Measurements from ENCODE around the gene SELENOS.

SELENOS gene

DNA sequence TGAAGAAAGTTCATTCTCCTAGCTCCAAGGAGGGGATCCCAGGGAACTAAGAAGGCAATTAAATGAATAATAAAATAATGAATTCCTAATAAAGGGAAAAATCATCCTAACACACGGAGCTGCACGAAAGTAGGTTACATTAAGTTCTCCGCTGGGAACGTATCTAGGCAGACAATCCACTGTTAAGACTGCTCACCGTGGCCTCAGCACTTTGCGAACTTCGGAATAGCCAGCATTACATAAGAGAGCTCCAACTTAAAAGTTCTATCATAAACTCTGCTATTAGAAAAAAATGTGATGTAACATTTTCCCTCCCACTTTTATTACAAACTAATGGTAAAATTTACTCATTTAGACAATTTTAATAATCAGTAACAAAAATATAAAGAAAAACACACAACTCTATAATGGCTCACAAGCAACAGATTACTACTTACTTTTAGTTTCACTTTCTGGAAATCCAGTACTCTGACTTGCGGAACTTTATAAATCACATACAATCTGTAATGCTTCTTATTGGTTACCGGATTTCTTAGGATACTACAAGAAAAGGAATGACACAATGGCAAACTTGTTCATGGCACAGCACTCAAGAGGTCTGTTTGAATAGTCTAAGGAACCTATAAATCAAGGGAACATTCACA, 9.3 kb upstream of the SELENOS start:
- Histone ChIP-seq H3K79me2 (ENCODE audit: insufficient read depth, low read length) (peaks cover 36% of the 10 kb centered on the region), H3K27ac (ENCODE audit: low read depth, low read length, poor library complexity, severe bottlenecking) (no peak overlapping the region), H3K27me3 (ENCODE audit: insufficient read depth, low read length) (no peaks in the 10 kb centered on the region), H3F3A (ENCODE audit: insufficient read depth, low read length) (no peaks in the 10 kb centered on the region), H2AFZ (ENCODE audit: low read length) (no peak overlapping the region), H3K4me3 (ENCODE audit: low read depth, low read length, poor library complexity, severe bottlenecking) (no peak overlapping the region), H3K4me2 (ENCODE audit: low read length) (no peak overlapping the region), H3K36me3 (ENCODE audit: insufficient read depth, low read length) (peaks cover 99% of the 10 kb centered on the region), H3K9ac (ENCODE audit: low read length) (no peak overlapping the region), H3K9me3 (ENCODE audit: low read length) (no peaks in the 10 kb centered on the region), H3K4me1 (ENCODE audit: insufficient read depth, low read length, severe bottlenecking) (no peaks in the 10 kb centered on the region), H4K20me1 (ENCODE audit: insufficient read depth, low read length) (0 out of 2 replicates have a peak, but pooled peaks cover 3% of the 10 kb centered on the region), H3K9me2 (ENCODE audit: low read depth, low read length) (no peaks in the 10 kb centered on the region)
- no peak for TF ChIP-seq EZH2 (IDR thresholded peaks at IDR 0.05; ENCODE audit: borderline replicate concordance, low read length)
- TF ChIP-seq, protein P1, sequence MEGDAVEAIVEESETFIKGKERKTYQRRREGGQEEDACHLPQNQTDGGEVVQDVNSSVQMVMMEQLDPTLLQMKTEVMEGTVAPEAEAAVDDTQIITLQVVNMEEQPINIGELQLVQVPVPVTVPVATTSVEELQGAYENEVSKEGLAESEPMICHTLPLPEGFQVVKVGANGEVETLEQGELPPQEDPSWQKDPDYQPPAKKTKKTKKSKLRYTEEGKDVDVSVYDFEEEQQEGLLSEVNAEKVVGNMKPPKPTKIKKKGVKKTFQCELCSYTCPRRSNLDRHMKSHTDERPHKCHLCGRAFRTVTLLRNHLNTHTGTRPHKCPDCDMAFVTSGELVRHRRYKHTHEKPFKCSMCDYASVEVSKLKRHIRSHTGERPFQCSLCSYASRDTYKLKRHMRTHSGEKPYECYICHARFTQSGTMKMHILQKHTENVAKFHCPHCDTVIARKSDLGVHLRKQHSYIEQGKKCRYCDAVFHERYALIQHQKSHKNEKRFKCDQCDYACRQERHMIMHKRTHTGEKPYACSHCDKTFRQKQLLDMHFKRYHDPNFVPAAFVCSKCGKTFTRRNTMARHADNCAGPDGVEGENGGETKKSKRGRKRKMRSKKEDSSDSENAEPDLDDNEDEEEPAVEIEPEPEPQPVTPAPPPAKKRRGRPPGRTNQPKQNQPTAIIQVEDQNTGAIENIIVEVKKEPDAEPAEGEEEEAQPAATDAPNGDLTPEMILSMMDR (IDR thresholded peaks at IDR 0.05; ENCODE audit: low read length) = no peak

DNA sequence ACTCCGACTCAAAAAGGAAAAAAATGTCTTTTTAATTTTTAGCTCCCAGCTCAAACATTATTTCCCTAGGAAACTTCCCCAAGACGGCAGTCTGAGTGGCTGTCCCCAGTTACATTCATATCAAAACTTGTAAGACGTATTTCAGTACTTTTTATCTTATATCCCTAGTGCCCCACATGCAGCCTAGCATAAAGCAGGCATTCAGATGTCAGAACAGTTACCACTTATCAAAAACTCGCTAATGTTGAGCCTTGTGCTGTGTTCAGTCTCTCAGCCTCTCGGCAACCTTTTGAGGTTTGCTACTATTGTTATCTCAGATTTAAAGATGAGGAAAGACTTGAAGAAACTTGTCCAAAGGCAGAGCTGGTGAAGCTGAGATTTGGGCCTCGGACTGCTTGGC, 6.6 kb upstream of the SELENOS start:
- Histone ChIP-seq H2AFZ (ENCODE audit: low read length) (no peak overlapping the region), H3K4me1 (ENCODE audit: insufficient read depth, low read length, severe bottlenecking) (no peaks in the 10 kb centered on the region), H3K4me2 (ENCODE audit: low read length) (no peak overlapping the region), H3K36me3 (ENCODE audit: insufficient read depth, low read length) (peaks cover 95% of the 10 kb centered on the region), H3K27me3 (ENCODE audit: insufficient read depth, low read length) (no peaks in the 10 kb centered on the region), H3K9ac (ENCODE audit: low read length) (no peak overlapping the region), H3K9me3 (ENCODE audit: low read length) (no peaks in the 10 kb centered on the region), H3K79me2 (ENCODE audit: insufficient read depth, low read length) (peaks cover 15% of the 10 kb centered on the region), H4K20me1 (ENCODE audit: insufficient read depth, low read length) (0 out of 2 replicates have a peak, but pooled peaks cover 3% of the 10 kb centered on the region), H3F3A (ENCODE audit: insufficient read depth, low read length) (no peaks in the 10 kb centered on the region), H3K9me2 (ENCODE audit: low read depth, low read length) (no peaks in the 10 kb centered on the region), H3K27ac (ENCODE audit: low read depth, low read length, poor library complexity, severe bottlenecking) (no peak overlapping the region), H3K4me3 (ENCODE audit: low read depth, low read length, poor library complexity, severe bottlenecking) (no peak overlapping the region)
- no peak for TF ChIP-seq EZH2 (IDR thresholded peaks at IDR 0.05; ENCODE audit: borderline replicate concordance, low read length)
- TF ChIP-seq, protein P1 (IDR thresholded peaks at IDR 0.05; ENCODE audit: low read length) = no peak

DNA sequence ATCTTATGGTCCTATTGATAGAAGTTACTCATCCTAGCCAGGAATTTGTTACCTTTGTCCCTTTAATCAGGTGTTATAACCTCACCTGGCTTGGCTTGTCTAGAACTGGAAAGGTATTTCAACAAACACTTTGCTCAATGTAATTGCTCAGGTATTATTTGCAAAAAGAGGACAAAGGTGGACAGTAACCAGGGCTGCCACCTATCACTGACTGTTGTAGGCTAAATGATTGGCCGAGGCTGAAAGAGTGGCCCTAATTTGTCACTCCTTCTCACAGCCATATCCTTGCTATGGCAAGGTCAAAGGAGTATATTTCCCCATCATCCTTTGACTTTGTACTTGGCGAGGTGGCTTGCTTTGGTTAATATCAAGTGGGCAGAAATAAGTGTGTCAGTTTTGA, 2.7 kb upstream of the SELENOS start:
- Histone ChIP-seq H3K9ac (ENCODE audit: low read length) (no peak overlapping the region), H4K20me1 (ENCODE audit: insufficient read depth, low read length) (no peaks in the 10 kb centered on the region), H3K4me2 (ENCODE audit: low read length) (no peak overlapping the region), H3K27me3 (ENCODE audit: insufficient read depth, low read length) (no peaks in the 10 kb centered on the region), H3K79me2 (ENCODE audit: insufficient read depth, low read length) (peaks cover 8% of the 10 kb centered on the region; the same call in 1 of the 2 replicates), H3K9me2 (ENCODE audit: low read depth, low read length) (no peaks in the 10 kb centered on the region), H3K36me3 (ENCODE audit: insufficient read depth, low read length) (peaks cover 66% of the 10 kb centered on the region), H3K4me1 (ENCODE audit: insufficient read depth, low read length, severe bottlenecking) (peaks cover 19% of the 10 kb centered on the region), H3K9me3 (ENCODE audit: low read length) (no peaks in the 10 kb centered on the region), H3F3A (ENCODE audit: insufficient read depth, low read length) (no peaks in the 10 kb centered on the region), H2AFZ (ENCODE audit: low read length) (no peak overlapping the region), H3K4me3 (ENCODE audit: low read depth, low read length, poor library complexity, severe bottlenecking) (no peak overlapping the region), H3K27ac (ENCODE audit: low read depth, low read length, poor library complexity, severe bottlenecking) (no peak overlapping the region)
- no peak for TF ChIP-seq EZH2 (IDR thresholded peaks at IDR 0.05; ENCODE audit: borderline replicate concordance, low read length)
- TF ChIP-seq, protein P1 (IDR thresholded peaks at IDR 0.05; ENCODE audit: low read length) = no peak
